Heart right ventricle (tissue), 16 donors: ENCODE measurements around the gene TMEM242. TPM values are rescaled to one million over a fixed set of nuclear protein-coding genes. Genes with fewer than 3 reads are reported as not detected.

Source experiments
- ATAC-seq, 8 donors: fragments of 200-7000 bp; cut with Tn5 transposase; one replicate each; pipeline ENCODE4 v1.9.1; 2020; ENCODE audit warnings: mild to moderate bottlenecking in 8 of 8, moderate library complexity in 8 of 8, moderate number of reproducible peaks in 1 of 8
- DNase-seq, 2 donors: peaks; one replicate each; pipeline ENCODE4 v3.0.0-alpha.2; 2020
- H3K27ac ChIP-seq, 10 donors: fragments of 200-600 bp; sonication (generic) in 2 of 10; one replicate each; pipeline versions ENCODE4 v1.5.0 to v1.8.0; 2020 to 2022; ENCODE audit warnings: mild to moderate bottlenecking in 3 of 10
- H3K27me3 ChIP-seq, 7 donors: fragments of 200-600 bp; one replicate each; pipeline ENCODE4 v1.8.0; 2021 to 2022; ENCODE audit warnings: mild to moderate bottlenecking in 2 of 7
- H3K36me3 ChIP-seq, 9 donors: fragments of 200-600 bp; sonication (generic) in 1 of 9; one replicate each; pipeline versions ENCODE4 v1.5.0 to v1.8.0; 2020 to 2022; ENCODE audit warnings: mild to moderate bottlenecking in 2 of 9
- H3K4me1 ChIP-seq, 9 donors: fragments of 200-600 bp; sonication (generic) in 1 of 9; one replicate each; pipeline versions ENCODE4 v1.5.0 to v1.8.0; 2020 to 2022; ENCODE audit warnings: mild to moderate bottlenecking in 4 of 9
- H3K4me3 ChIP-seq, 10 donors: fragments of 200-600 bp; sonication (generic) in 2 of 10; one replicate each; pipeline versions ENCODE4 v1.5.0 to v1.8.0; 2020 to 2022; ENCODE audit warnings: mild to moderate bottlenecking in 7 of 10, moderate library complexity in 2 of 10
- H3K9me3 ChIP-seq, 11 donors: fragments of 200-600 bp in 10 of 11; sonication (generic) in 2 of 11; one replicate each; pipeline versions ENCODE4 v1.5.0 to v1.8.0; 2013 to 2022; ENCODE audit warnings: mild to moderate bottlenecking in 2 of 11, control low read depth in 1 of 11, moderate library complexity in 1 of 11
- WGBS, 2 donors: extraction: QIAGEN DNeasy Blood & Tissue Kit; methylation state at CpG; one replicate each; pipeline ENCODE4 v1.1.7; 2013; ENCODE audit warnings: inconsistent platforms in 1 of 2; 5-methylcytosine and 5-hydroxymethylcytosine counted together
- intact Hi-C, 10 donors: fragments of 100-400 bp; cut with DNase I; formaldehyde crosslinking; loops; one replicate each; pipeline versions ENCODE4 v1.11.1 to v1.14.2; 2022
- polyA plus RNA-seq, 2 donors: library from polyadenylated mRNA; stranded (reverse); fragments of 200-250 nt; gene quantifications; one replicate each; pipeline ENCODE4 v1.2.3, GENCODE V29; 2013
- total RNA-seq, 10 donors: library from RNA; stranded (reverse); fragmentation: NEBNext Ultra II Directional in 3 of 10; extraction: Animal tissue kit (Norgen Biotek cat#: 25700) in 3 of 10; gene quantifications; one replicate each; pipeline versions ENCODE4 v1.2.1 to v1.2.4, GENCODE V29; 2021 to 2023
- TF ChIP-seq, protein P1 (sequence below), 9 donors: fragments of 200-600 bp; sonication (generic) in 2 of 9; IDR thresholded peaks; one replicate each; pipeline versions ENCODE4 v1.5.0 to v1.8.0; 2021 to 2022; ENCODE audit warnings: antibody characterized with exemption in 9 of 9, mild to moderate bottlenecking in 5 of 9, moderate library complexity in 1 of 9
- donor health status: Arrhythmogenic right ventricular cardiomyopathy.
- donor health status: ischemic (EF 13 %, LVEDD 7.1; RV severe dilation, severe dysfunction).
- donor health status: healthy with polysubstance abuse.
- donor health status: DM: no; HTN: yes; CAD: no.
- donor health status: DM: no; HTN: no; CAD: no.
- donor health status: ischemic (EF 25% LVEDD 6.9; RV normal size, moderate dysfunction).
- donor health status: ischemic (EF 25% LVEDD 5.7; RV mildly dilated, moderate dysfunction).
- donor health status: healthy.
- donor health status: DM: yes; HTN: yes; CAD: no.
- donor health status: Ischemic cardiomyopathy.
- donor health status: ischemic (EF 35%, LVEDD 5.7; RV mildly dilated, moderate dysfunction).
- donor health status: nonischemic (EF 11% LVEDD 7.7; RV severe dilation, severe dysfunction).
- donor health status: DM: yes; HTN: yes; CAD: no.
- donor health status: PGD.
- donor health status: ischemic (EF 29% LVEDD 5.4; RV normal size, mild dysfunction).
- donor health status: nonischemic (EF 23%, LVEDD 6.1; RV moderate dilation, normal function).

The TMEM242 gene
- total and polyA plus RNA-seq, 12 donors, result 8.9 to 18.7 (median 16.2) TPM

GRCh38 chr6:157291356-157291755 lies 32.0 kb downstream of the TMEM242 start:
- TF ChIP-seq, protein P1, sequence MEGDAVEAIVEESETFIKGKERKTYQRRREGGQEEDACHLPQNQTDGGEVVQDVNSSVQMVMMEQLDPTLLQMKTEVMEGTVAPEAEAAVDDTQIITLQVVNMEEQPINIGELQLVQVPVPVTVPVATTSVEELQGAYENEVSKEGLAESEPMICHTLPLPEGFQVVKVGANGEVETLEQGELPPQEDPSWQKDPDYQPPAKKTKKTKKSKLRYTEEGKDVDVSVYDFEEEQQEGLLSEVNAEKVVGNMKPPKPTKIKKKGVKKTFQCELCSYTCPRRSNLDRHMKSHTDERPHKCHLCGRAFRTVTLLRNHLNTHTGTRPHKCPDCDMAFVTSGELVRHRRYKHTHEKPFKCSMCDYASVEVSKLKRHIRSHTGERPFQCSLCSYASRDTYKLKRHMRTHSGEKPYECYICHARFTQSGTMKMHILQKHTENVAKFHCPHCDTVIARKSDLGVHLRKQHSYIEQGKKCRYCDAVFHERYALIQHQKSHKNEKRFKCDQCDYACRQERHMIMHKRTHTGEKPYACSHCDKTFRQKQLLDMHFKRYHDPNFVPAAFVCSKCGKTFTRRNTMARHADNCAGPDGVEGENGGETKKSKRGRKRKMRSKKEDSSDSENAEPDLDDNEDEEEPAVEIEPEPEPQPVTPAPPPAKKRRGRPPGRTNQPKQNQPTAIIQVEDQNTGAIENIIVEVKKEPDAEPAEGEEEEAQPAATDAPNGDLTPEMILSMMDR (IDR thresholded peaks at IDR 0.05), result no peak
- 91 to 92% methylated on average over 4 of the region's 4 CpGs for WGBS, 2 donors
- Histone ChIP-seq H3K4me3 (no peak overlapping the region), H3K4me1 (no peaks in the 10 kb centered on the region), H3K9me3 (no peaks in the 10 kb centered on the region), H3K27me3 (no peaks in the 10 kb centered on the region), H3K27ac (no peak overlapping the region), H3K36me3 (peaks cover 0 to 60% (median 9%) of the 10 kb centered on the region in 9 donors)
- DNase-seq (no peak), ATAC-seq (no peak)
- intact Hi-C loops, result no loop called here

DNA sequence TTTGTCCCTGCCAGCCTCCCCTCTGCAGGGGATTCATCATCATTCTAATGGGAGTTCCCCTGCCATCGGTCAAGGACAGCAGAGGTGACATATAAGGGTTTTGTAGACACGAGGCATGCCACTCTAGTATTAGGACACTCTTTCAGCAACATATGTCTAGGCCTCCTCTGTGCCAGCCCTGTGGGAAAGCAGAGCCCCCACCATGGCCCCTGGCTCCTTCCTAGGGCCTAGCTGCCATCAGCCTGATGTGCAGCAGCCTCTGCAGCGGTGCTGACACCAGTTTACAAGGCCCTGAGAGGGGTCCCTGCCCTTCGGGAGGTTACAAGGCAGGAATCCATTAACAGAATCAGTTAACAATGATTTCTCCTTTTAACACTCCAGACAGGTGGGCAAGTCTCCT lies 32.5 kb downstream of the TMEM242 start:
- Histone ChIP-seq H3K9me3 (no peaks in the 10 kb centered on the region), H3K36me3 (peaks cover 0 to 60% (median 9%) of the 10 kb centered on the region in 9 donors), H3K27ac (no peak overlapping the region), H3K4me3 (no peak overlapping the region), H3K27me3 (no peaks in the 10 kb centered on the region), H3K4me1 (no peaks in the 10 kb centered on the region)
- WGBS, 2 donors, result 66 to 75% methylated on average over 4 of the region's 4 CpGs
- DNase-seq (no peak), ATAC-seq (peak in 1 of 8 donors; percentile 26)
- TF ChIP-seq, protein P1 (IDR thresholded peaks at IDR 0.05), result no peak
- intact Hi-C loops, result no loop called here

- no peak overlapping the region for H3K4me3 ChIP-seq
- no peak for DNase-seq
- no peak overlapping the region for H3K27ac ChIP-seq
- H3K27me3 ChIP-seq, result no peaks in the 10 kb centered on the region
- WGBS, 2 donors, result 95 to 97% methylated on average over 11 of the region's 11 CpGs
- ATAC-seq, result no peak
- intact Hi-C loops, result no loop called here
- TF ChIP-seq, protein P1 (IDR thresholded peaks at IDR 0.05), result no peak
- H3K4me1 ChIP-seq, result no peaks in the 10 kb centered on the region
- H3K9me3 ChIP-seq, result no peaks in the 10 kb centered on the region
- H3K36me3 ChIP-seq, result peaks cover 0 to 60% (median 9%) of the 10 kb centered on the region in 9 donors
Observed at GRCh38 chr6:157289764-157290163, 33.6 kb downstream of the TMEM242 start.

GRCh38 chr6:157288575-157288974 lies 34.7 kb downstream of the TMEM242 start:
- TF ChIP-seq, protein P1 (IDR thresholded peaks at IDR 0.05), result no peak
- Histone ChIP-seq H3K27ac (no peak overlapping the region), H3K27me3 (no peaks in the 10 kb centered on the region), H3K9me3 (no peaks in the 10 kb centered on the region), H3K4me3 (no peak overlapping the region), H3K4me1 (no peaks in the 10 kb centered on the region), H3K36me3 (peaks cover 0 to 60% (median 9%) of the 10 kb centered on the region in 9 donors)
- no peak for DNase-seq
- intact Hi-C loops, result no loop called here
- WGBS, 2 donors, result 97 to 99% methylated on average over 9 of the region's 9 CpGs
- peak in 1 of 8 donors; percentile 14 for ATAC-seq
